Esophagus (tissue), 2 donors: ENCODE data around the gene PIGM. TPM values are rescaled to one million over a fixed set of nuclear protein-coding genes. Genes with fewer than 3 reads are reported as not detected.

Source experiments
- H3K27ac ChIP-seq, 2 donors: one replicate each; pipeline ENCODE4 v1.5.1; 2013; ENCODE audit warnings: low read depth in 2 of 2, mild to moderate bottlenecking in 2 of 2, inconsistent platforms in 1 of 2, low read length in 1 of 2, moderate library complexity in 1 of 2
- H3K27me3 ChIP-seq, 2 donors: one replicate each; pipeline ENCODE4 v1.6.1; 2013; ENCODE audit warnings: low read length in 2 of 2, control low read depth in 1 of 2, mild to moderate bottlenecking in 1 of 2; ENCODE audit not compliant: insufficient read depth in 2 of 2, control insufficient read depth in 1 of 2
- H3K36me3 ChIP-seq, 2 donors: one replicate each; pipeline ENCODE4 v1.6.1; 2013; ENCODE audit warnings: low read length in 1 of 2; ENCODE audit not compliant: control insufficient read depth in 2 of 2, insufficient read depth in 2 of 2
- H3K4me1 ChIP-seq, 2 donors: one replicate each; pipeline ENCODE4 v1.6.1; 2013; ENCODE audit warnings: low read length in 1 of 2; ENCODE audit not compliant: control insufficient read depth in 2 of 2, insufficient read depth in 2 of 2
- H3K4me3 ChIP-seq, 2 donors: one replicate each; pipeline ENCODE4 v1.5.1; 2013; ENCODE audit warnings: low read length in 2 of 2, mild to moderate bottlenecking in 2 of 2, low read depth in 1 of 2, moderate library complexity in 1 of 2
- H3K9me3 ChIP-seq, 2 donors: one replicate each; pipeline ENCODE4 v1.6.1; 2013; ENCODE audit warnings: mild to moderate bottlenecking in 2 of 2, low read depth in 1 of 2, low read length in 1 of 2, moderate library complexity in 1 of 2; ENCODE audit not compliant: control insufficient read depth in 2 of 2, insufficient read depth in 1 of 2
- WGBS, 2 donors: extraction: QIAGEN DNeasy Blood & Tissue Kit; methylation state at CpG; one replicate each; pipeline ENCODE4 v1.1.7; 2013; 5-methylcytosine and 5-hydroxymethylcytosine counted together
- polyA plus RNA-seq, 2 donors: library from polyadenylated mRNA; stranded (reverse); fragments of 200-250 nt; gene quantifications; one replicate each; pipeline ENCODE4 v1.2.3, GENCODE V29; 2013
- donor health status: healthy with polysubstance abuse.
- donor health status: Bipolar disorder and iron deficiency.

Gene PIGM
- polyA plus RNA-seq, 2 donors = 2.1 TPM

- no peaks in the 10 kb centered on the region for H3K27me3 ChIP-seq
- no peak overlapping the region for H3K4me3 ChIP-seq
- peaks cover 2 to 5% of the 10 kb centered on the region in 2 donors for H3K4me1 ChIP-seq
- 85 to 88% methylated on average over 5 of the region's 5 CpGs for WGBS, 2 donors
- no peaks in the 10 kb centered on the region for H3K9me3 ChIP-seq
- no peak overlapping the region for H3K27ac ChIP-seq
- H3K36me3 ChIP-seq = no peaks in the 10 kb centered on the region
Measured at GRCh38 chr1:160071289-160071688, 39.5 kb upstream of the PIGM start.

GRCh38 chr1:160070243-160071163, 38.7 kb upstream of the PIGM start:
- 1 to 3% methylated on average over 39 to 46 of the region's 46 CpGs for WGBS, 2 donors
- H3K9me3 ChIP-seq = no peaks in the 10 kb centered on the region
- peak overlapping the region; percentile 33 to 40 for H3K4me3 ChIP-seq
- H3K27ac ChIP-seq = no peak overlapping the region
- H3K27me3 ChIP-seq = no peaks in the 10 kb centered on the region
- no peaks in the 10 kb centered on the region for H3K36me3 ChIP-seq
- peaks cover 2 to 5% of the 10 kb centered on the region in 2 donors for H3K4me1 ChIP-seq

GRCh38 chr1:160069460-160070231, 37.9 kb upstream of the PIGM start, which contains the start of gene KCNJ10:
TSS of gene KCNJ10 (minus strand) at chr1:160070160. CDS start at chr1:160042532, 27,628 bp downstream.
- H3K4me3 ChIP-seq = peak within 1 kb of the TSS; percentile 33 to 40
- H3K9me3 ChIP-seq = no peaks in the 10 kb centered on the region
- 13% methylated on average over 31 to 32 of the region's 32 CpGs for WGBS, 2 donors
- no peaks in the 10 kb centered on the region for H3K36me3 ChIP-seq
- no peaks in the 10 kb centered on the region for H3K27me3 ChIP-seq
- no peak within 1 kb of the TSS for H3K27ac ChIP-seq
- H3K4me1 ChIP-seq = peaks cover 2 to 5% of the 10 kb centered on the region in 2 donors

GRCh38 chr1:160068225-160068624, 36.4 kb upstream of the PIGM start:
- H3K4me3 ChIP-seq = no peak overlapping the region
- peaks cover 2 to 5% of the 10 kb centered on the region in 2 donors for H3K4me1 ChIP-seq
- H3K27me3 ChIP-seq = no peaks in the 10 kb centered on the region
- no peaks in the 10 kb centered on the region for H3K9me3 ChIP-seq
- H3K36me3 ChIP-seq = no peaks in the 10 kb centered on the region
- WGBS, 2 donors = 72 to 76% methylated on average over 5 of the region's 5 CpGs
- H3K27ac ChIP-seq = no peak overlapping the region

GRCh38 chr1:160066829-160067745, 35.3 kb upstream of the PIGM start:
- 66 to 67% methylated on average over 6 of the region's 6 CpGs for WGBS, 2 donors
- H3K27me3 ChIP-seq = no peaks in the 10 kb centered on the region

GRCh38 chr1:160064746-160065145, 33.0 kb upstream of the PIGM start:
- no peak overlapping the region for H3K27ac ChIP-seq
- no peaks in the 10 kb centered on the region for H3K36me3 ChIP-seq
- H3K27me3 ChIP-seq = no peaks in the 10 kb centered on the region
- WGBS, 2 donors = 60 to 64% methylated on average over 3 of the region's 3 CpGs
- H3K4me3 ChIP-seq = no peak overlapping the region
- H3K4me1 ChIP-seq = peaks cover 0 to 6% of the 10 kb centered on the region in 2 donors
- H3K9me3 ChIP-seq = no peaks in the 10 kb centered on the region

More at GRCh38 chr1:160066829-160067745, 35.3 kb upstream of the PIGM start:
- H3K4me1 ChIP-seq = peaks cover 2 to 5% of the 10 kb centered on the region in 2 donors
- no peak overlapping the region for H3K4me3 ChIP-seq
- H3K36me3 ChIP-seq = no peaks in the 10 kb centered on the region
- no peak overlapping the region for H3K27ac ChIP-seq
- no peaks in the 10 kb centered on the region for H3K9me3 ChIP-seq

GRCh38 chr1:160064164-160064563, 32.4 kb upstream of the PIGM start:
- Histone ChIP-seq H3K4me1 (peaks cover 0 to 6% of the 10 kb centered on the region in 2 donors), H3K27me3 (no peaks in the 10 kb centered on the region), H3K27ac (no peak overlapping the region), H3K9me3 (no peaks in the 10 kb centered on the region), H3K4me3 (no peak overlapping the region), H3K36me3 (no peaks in the 10 kb centered on the region)
- WGBS, 2 donors = 84 to 87% methylated on average over 3 of the region's 3 CpGs

- peaks cover 0 to 6% of the 10 kb centered on the region in 2 donors for H3K4me1 ChIP-seq
- H3K27ac ChIP-seq = no peak overlapping the region
- H3K27me3 ChIP-seq = no peaks in the 10 kb centered on the region
- H3K9me3 ChIP-seq = no peaks in the 10 kb centered on the region
- no peaks in the 10 kb centered on the region for H3K36me3 ChIP-seq
- 92 to 93% methylated on average over 5 of the region's 5 CpGs for WGBS, 2 donors
- no peak overlapping the region for H3K4me3 ChIP-seq
Measured at GRCh38 chr1:160063176-160063575, 31.4 kb upstream of the PIGM start.

- H3K27me3 ChIP-seq = no peaks in the 10 kb centered on the region
- H3K36me3 ChIP-seq = no peaks in the 10 kb centered on the region
- WGBS, 2 donors = 74 to 78% methylated on average over 6 of the region's 6 CpGs
Measured at GRCh38 chr1:160062230-160062532, 30.4 kb upstream of the PIGM start.

More at GRCh38 chr1:160062230-160062532, 30.4 kb upstream of the PIGM start:
- H3K4me3 ChIP-seq = no peak overlapping the region
- peaks cover 0 to 4% of the 10 kb centered on the region in 2 donors for H3K4me1 ChIP-seq
- H3K27ac ChIP-seq = no peak overlapping the region
- H3K9me3 ChIP-seq = no peaks in the 10 kb centered on the region
